Measurements from ENCODE around the gene PRRG2. TPM values are rescaled to one million over a fixed set of nuclear protein-coding genes. Genes with fewer than 3 reads are reported as not detected.
A peak's percentile ranks its signal among the peaks of the same experiment; 100 is the strongest.

The PRRG2 gene
- 0.20 TPM in 1 of 2 replicates, not detected in the other for total RNA-seq (2014; rRNA removed; shearing (Covaris generic); ENCODE audit: low replicate concordance)

DNA sequence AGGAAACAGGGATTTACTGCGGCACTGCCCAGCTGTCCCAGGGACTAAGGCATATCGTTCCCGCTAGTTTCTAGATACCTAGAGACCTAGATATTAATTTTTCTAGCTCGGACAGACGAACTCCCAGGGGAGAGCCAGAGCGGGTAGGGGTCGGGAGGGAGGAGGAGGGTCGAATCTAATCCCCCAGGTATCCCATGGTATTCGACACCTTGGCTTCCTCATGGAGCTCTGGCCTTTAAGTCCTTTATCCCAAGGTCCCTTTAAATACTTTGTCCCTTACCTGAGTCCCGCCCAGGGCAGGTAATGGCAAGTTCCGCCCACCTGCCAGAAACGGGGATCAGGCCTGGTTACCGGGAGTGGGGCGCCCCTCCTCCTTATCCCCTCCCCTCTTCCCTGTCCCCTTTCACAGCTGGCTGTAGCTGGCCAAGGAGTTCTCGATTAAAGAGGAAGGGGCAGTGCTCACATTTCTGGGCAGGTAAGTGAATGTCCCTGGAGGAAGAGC lies at the start of gene PRRG2:
TSS of gene PRRG2 (plus strand) at position 310 of the 502 bp plus-strand sequence. CDS start 1,904 bp downstream, outside the sequence.
- no peak for DNase-seq
- H3K9me3 ChIP-seq = no peaks in the 10 kb centered on the region
- no peaks in the 10 kb centered on the region for H3K27me3 ChIP-seq
- peak within 1 kb of the TSS; percentile 68 for H3K4me3 ChIP-seq
- peaks cover 11% of the 10 kb centered on the region for H3K36me3 ChIP-seq

GRCh38 chr19:49533551-49534488 lies 47.3 kb upstream of the PRRG2 start:
- Histone ChIP-seq H3K9me3 (no peaks in the 10 kb centered on the region), H3K27me3 (no peaks in the 10 kb centered on the region), H3K36me3 (peaks cover 67% of the 10 kb centered on the region), H3K4me3 (no peak overlapping the region)
- DNase-seq = no peak

DNA sequence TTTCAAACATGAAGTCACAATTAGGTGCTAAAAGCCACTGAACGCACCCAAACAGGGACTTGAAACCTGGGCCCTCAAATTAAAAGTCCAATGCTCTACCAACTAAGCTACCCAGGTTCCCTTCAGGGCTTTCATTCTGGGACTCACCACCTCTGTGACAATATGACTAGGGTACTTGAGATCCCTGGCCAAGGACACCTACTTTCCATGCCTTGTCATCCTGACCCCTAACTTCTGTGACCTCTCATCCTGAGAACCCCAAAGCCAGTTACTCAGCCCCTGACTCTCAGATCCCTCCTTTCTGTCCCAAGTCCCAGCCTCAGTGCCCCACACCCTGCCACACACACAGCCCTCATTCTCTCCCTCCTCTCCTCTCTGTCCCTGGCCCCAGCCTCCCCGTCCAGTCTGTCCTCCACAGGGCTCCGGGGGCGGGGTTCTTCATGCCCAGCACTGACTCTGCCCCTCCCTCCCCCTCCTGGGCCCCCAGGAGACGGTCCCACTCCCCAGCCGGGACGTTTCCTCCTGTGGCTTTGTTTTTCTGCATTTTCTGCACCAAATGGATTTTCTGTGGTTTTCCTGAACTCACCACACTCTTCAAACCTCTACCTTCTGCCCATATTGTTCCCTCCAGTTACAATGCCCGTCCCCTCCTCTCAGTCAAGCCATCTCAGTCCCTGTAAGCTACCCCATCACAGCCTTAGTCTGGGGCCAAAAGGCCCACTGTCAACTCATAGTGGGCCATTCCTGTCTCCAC lies 46.3 kb upstream of the PRRG2 start:
- no peak overlapping the region for H3K4me3 ChIP-seq
- no peak for DNase-seq
- no peaks in the 10 kb centered on the region for H3K9me3 ChIP-seq
- H3K36me3 ChIP-seq = peaks cover 66% of the 10 kb centered on the region
- no peaks in the 10 kb centered on the region for H3K27me3 ChIP-seq

DNA sequence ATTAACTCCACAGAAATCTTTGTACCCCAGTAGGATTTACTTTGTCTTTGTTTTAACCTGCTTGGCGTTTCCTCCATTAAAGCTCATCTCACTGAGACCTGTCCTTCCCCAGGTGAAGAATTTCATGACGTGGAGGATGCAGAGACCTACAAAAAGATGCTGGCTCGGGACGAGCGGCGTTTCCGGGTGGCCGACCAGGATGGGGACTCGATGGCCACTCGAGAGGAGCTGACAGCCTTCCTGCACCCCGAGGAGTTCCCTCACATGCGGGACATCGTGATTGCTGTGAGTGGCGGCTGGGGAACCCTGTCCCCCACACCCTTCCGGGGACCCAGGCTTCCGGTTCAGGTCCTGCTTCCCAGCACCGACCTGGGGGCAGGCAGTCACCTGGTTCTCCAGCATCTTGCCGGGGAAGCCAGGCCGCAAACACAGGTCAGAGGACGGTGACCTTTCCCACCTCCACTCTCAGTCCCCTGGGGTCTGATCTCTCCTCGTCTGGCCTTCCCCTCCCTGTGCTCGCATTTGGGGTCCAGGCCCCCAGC lies 44.1 kb upstream of the PRRG2 start:
- Histone ChIP-seq H3K9me3 (no peaks in the 10 kb centered on the region), H3K27me3 (no peaks in the 10 kb centered on the region), H3K4me3 (no peak overlapping the region), H3K36me3 (peaks cover 62% of the 10 kb centered on the region)
- no peak for DNase-seq

GRCh38 chr19:49538643-49539042 lies 42.5 kb upstream of the PRRG2 start:
- DNase-seq = no peak
- Histone ChIP-seq H3K4me3 (no peak overlapping the region), H3K36me3 (peaks cover 54% of the 10 kb centered on the region), H3K27me3 (no peaks in the 10 kb centered on the region), H3K9me3 (no peaks in the 10 kb centered on the region)

DNA sequence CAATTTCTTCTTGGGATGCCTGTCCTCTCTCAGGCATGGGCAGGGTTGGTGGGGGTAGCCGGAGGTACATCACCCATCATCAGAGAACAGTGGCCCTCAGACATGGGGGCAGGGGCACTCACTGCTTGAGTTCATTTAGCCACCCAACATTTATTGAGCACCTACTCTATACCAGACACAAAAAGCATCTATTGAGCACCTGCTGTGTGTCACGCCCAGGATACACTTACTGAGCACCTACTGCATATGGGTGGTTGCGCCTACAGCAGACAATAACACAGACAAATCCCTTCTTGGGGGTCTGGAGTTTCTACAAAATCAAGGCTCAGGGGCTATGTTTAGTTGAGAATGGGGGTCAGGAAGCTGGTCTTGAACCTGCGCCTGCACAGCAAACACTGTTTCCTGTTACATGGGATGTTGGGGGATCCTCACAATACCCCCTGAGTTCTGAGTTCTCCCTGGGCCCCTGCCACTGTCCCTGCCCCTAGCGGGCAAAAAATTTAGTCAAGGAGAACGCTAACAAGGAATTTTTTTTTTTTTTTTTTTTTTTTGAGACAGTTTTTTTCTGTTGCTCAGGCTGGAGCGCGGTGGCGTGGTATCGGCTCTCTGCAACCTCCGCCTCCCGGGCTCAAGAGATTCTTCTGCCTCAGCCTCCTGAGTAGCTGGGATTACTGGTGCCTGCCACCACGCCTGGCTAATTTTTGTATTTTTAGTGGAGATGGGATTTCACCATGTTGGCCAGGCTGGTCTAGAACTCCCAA lies 41.7 kb upstream of the PRRG2 start:
- no peak for DNase-seq
- Histone ChIP-seq H3K27me3 (no peaks in the 10 kb centered on the region), H3K9me3 (no peaks in the 10 kb centered on the region), H3K4me3 (no peak overlapping the region), H3K36me3 (peaks cover 51% of the 10 kb centered on the region)

DNA sequence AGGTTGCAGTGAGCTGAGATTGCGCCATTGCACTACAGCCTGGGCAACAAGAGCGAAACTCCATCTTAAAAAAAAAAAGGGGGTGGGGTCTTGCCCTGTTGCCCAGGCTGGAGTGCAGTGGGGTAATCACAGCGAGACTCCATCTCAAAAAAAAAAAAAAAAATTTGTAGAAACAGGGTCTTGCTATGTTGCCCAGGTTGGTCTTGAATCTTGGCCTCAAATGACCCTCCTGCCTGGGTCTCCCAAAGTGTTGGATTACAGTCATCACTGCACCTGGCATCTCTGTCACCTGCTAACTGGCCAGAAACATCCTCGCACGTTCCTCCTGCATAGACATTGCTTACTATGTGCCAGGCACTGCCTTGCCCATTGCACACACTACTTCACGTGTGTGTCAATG lies 39.2 kb upstream of the PRRG2 start:
- no peaks in the 10 kb centered on the region for H3K27me3 ChIP-seq
- no peak for DNase-seq
- peaks cover 36% of the 10 kb centered on the region for H3K36me3 ChIP-seq
- H3K4me3 ChIP-seq = no peak overlapping the region
- no peaks in the 10 kb centered on the region for H3K9me3 ChIP-seq

DNA sequence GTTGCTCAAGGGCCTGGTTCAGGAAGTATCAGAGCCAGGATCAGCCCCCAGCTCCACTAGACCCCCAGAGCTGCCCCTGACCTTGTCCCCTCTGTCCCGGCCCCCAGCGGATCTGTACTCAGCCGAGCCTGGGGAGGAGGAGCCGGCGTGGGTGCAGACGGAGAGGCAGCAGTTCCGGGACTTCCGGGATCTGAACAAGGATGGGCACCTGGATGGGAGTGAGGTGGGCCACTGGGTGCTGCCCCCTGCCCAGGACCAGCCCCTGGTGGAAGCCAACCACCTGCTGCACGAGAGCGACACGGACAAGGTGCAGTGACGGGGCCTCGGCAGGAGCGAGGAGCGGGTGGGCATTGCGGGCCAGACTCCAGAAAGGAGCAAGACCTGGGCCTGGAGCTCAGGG lies 38.7 kb upstream of the PRRG2 start:
- no peak overlapping the region for H3K4me3 ChIP-seq
- peaks cover 34% of the 10 kb centered on the region for H3K36me3 ChIP-seq
- DNase-seq = no peak

GRCh38 chr19:49543032-49543431 lies 38.1 kb upstream of the PRRG2 start:
- Histone ChIP-seq H3K9me3 (no peaks in the 10 kb centered on the region), H3K4me3 (no peak overlapping the region), H3K27me3 (no peaks in the 10 kb centered on the region), H3K36me3 (peaks cover 34% of the 10 kb centered on the region)
- DNase-seq = no peak

More for the DNA sequence above, 38.7 kb upstream of the PRRG2 start:
- Histone ChIP-seq H3K27me3 (no peaks in the 10 kb centered on the region), H3K9me3 (no peaks in the 10 kb centered on the region)

- Histone ChIP-seq H3K36me3 (peaks cover 27% of the 10 kb centered on the region), H3K4me3 (no peak overlapping the region), H3K9me3 (no peaks in the 10 kb centered on the region), H3K27me3 (no peaks in the 10 kb centered on the region)
- no peak for DNase-seq
Observed at GRCh38 chr19:49544154-49544553, 37.0 kb upstream of the PRRG2 start.

GRCh38 chr19:49546825-49547565 lies 34.1 kb upstream of the PRRG2 start:
- Histone ChIP-seq H3K27me3 (no peaks in the 10 kb centered on the region), H3K9me3 (no peaks in the 10 kb centered on the region), H3K36me3 (peaks cover 24% of the 10 kb centered on the region), H3K4me3 (no peak overlapping the region)
- DNase-seq = peak; percentile 67

DNA sequence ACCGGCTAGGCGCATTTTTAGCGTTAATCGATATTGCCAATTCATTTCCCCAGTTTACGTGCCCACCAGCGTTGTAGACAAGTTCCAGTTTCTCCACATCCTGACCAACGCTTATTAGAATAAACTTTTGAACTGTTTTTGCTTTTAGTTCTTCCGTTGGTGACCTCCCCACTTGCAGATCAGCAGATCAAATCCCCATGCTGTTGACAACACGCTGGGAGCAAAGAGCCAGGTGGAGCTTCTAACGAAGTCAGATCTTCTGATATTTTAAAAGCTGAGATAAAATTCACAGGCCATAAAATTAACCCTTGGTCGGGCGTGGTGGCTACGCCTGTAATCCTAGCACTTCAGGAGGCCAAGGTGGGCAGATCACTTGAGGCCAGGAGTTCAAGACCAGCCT lies 32.1 kb upstream of the PRRG2 start:
- Histone ChIP-seq H3K4me3 (no peak overlapping the region), H3K36me3 (peaks cover 29% of the 10 kb centered on the region), H3K27me3 (no peaks in the 10 kb centered on the region), H3K9me3 (no peaks in the 10 kb centered on the region)
- DNase-seq = no peak

DNA sequence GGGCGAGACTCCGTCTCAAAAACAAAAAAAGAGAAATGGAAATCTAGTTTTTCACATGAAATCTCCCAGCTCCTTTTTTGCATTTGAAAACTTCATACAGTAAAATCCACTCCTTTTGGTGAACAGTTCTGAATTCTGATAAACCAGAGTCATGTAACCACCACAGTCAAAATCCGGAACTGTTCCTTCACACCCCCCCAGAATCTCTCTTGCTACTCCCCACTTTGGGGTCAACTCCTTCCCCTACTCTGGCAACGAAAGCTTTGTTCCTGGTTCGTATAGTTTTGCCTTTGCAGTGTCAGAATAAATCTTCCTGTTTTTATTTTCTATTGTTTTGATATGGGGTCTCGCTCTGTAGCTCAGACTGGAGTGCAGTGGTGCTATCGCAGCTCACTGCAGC lies 29.6 kb upstream of the PRRG2 start:
- no peak for DNase-seq
- no peak overlapping the region for H3K4me3 ChIP-seq
- no peaks in the 10 kb centered on the region for H3K27me3 ChIP-seq
- no peaks in the 10 kb centered on the region for H3K9me3 ChIP-seq
- peaks cover 44% of the 10 kb centered on the region for H3K36me3 ChIP-seq

GRCh38 chr19:49552749-49553148 lies 28.4 kb upstream of the PRRG2 start:
- H3K4me3 ChIP-seq = no peak overlapping the region
- DNase-seq = no peak

GRCh38 chr19:49553451-49554271 lies 27.5 kb upstream of the PRRG2 start:
- Histone ChIP-seq H3K9me3 (no peaks in the 10 kb centered on the region), H3K36me3 (peaks cover 63% of the 10 kb centered on the region), H3K4me3 (no peak overlapping the region), H3K27me3 (no peaks in the 10 kb centered on the region)
- no peak for DNase-seq

More at GRCh38 chr19:49552749-49553148, 28.4 kb upstream of the PRRG2 start:
- Histone ChIP-seq H3K36me3 (peaks cover 57% of the 10 kb centered on the region), H3K27me3 (no peaks in the 10 kb centered on the region), H3K9me3 (no peaks in the 10 kb centered on the region)
